Osteoblast (primary cell): Measurements from ENCODE around the gene SP2. TPM values are rescaled to one million over a fixed set of nuclear protein-coding genes. Genes with fewer than 3 reads are reported as not detected.

ENCODE experiments used
- DNase-seq: peaks from one replicate; pipeline ENCODE4 v3.0.0; 2011; ENCODE audit warnings: low spot score, mixed read lengths; ENCODE audit not compliant: insufficient read length; ENCODE audit errors: missing footprints
- H2AFZ ChIP-seq: 2 replicates; pipeline ENCODE4 v1.6.0; 2011; ENCODE audit warnings: mild to moderate bottlenecking, low read length
- H3K27ac ChIP-seq: 2 replicates; pipeline ENCODE4 v1.5.1; 2011; ENCODE audit warnings: mild to moderate bottlenecking, low read depth, low read length, moderate library complexity
- H3K27me3 ChIP-seq: 2 replicates; pipeline ENCODE4 v1.6.0; 2012; ENCODE audit warnings: mild to moderate bottlenecking, control low read depth, inconsistent platforms, low read length, moderate library complexity; ENCODE audit not compliant: insufficient read depth
- H3K36me3 ChIP-seq: 2 replicates; pipeline ENCODE4 v1.5.1; 2011; ENCODE audit warnings: mild to moderate bottlenecking, low read length, control low read depth, moderate library complexity; ENCODE audit not compliant: insufficient read depth
- H3K4me1 ChIP-seq: 2 replicates; pipeline ENCODE4 v1.5.1; 2011; ENCODE audit warnings: mild to moderate bottlenecking, low read length, control low read depth, moderate library complexity; ENCODE audit not compliant: insufficient read depth
- H3K4me2 ChIP-seq: 2 replicates; pipeline ENCODE4 v1.6.0; 2011; ENCODE audit warnings: mild to moderate bottlenecking, low read length; ENCODE audit not compliant: insufficient read depth
- H3K4me3 ChIP-seq: fragments of 200-600 bp; sonication (generic); 3 replicates; pipeline ENCODE4 v1.5.1; 2012; ENCODE audit warnings: mild to moderate bottlenecking, low read length, inconsistent platforms; ENCODE audit not compliant: insufficient read depth
- H3K79me2 ChIP-seq: 2 replicates; pipeline ENCODE4 v1.6.0; 2012; ENCODE audit warnings: mild to moderate bottlenecking, low read length, control low read depth, inconsistent platforms; ENCODE audit not compliant: insufficient read depth
- H3K9me3 ChIP-seq: 2 replicates; pipeline ENCODE4 v1.5.1; 2011; ENCODE audit warnings: low read depth, low read length, control low read depth
- H4K20me1 ChIP-seq: 2 replicates; pipeline ENCODE4 v1.6.0; 2012; ENCODE audit warnings: mild to moderate bottlenecking, low read length, control low read depth; ENCODE audit not compliant: insufficient read depth
- CTCF ChIP-seq: IDR thresholded peaks from 2 replicates; pipeline ENCODE4 v1.5.1; 2011; ENCODE audit warnings: mild to moderate bottlenecking, low read depth, low read length, moderate library complexity; ENCODE audit errors: extremely low read depth
- total RNA-seq: library from RNA; depleted of rRNA; stranded (reverse); fragments of >200 nt; gene quantifications from 2 replicates; pipeline ENCODE4 v1.2.3, GENCODE V29; 2012

SP2 gene
- total RNA-seq, 1 donor, result 2.5 TPM

GRCh38 chr17:47942568-47942967 lies 46.5 kb downstream of the SP2 start:
- Histone ChIP-seq H4K20me1 (no peaks in the 10 kb centered on the region), H3K27me3 (no peaks in the 10 kb centered on the region), H3K27ac (no peak overlapping the region), H3K4me1 (peaks cover 40% of the 10 kb centered on the region), H3K79me2 (peaks cover 18% of the 10 kb centered on the region), H3K4me2 (peak overlapping the region; percentile 96), H3K9me3 (no peaks in the 10 kb centered on the region), H2AFZ (no peak overlapping the region), H3K4me3 (peak overlapping the region; percentile 92), H3K36me3 (peaks cover 11% of the 10 kb centered on the region)
- no peak for DNase-seq
- TF ChIP-seq CTCF, result no peak

DNA sequence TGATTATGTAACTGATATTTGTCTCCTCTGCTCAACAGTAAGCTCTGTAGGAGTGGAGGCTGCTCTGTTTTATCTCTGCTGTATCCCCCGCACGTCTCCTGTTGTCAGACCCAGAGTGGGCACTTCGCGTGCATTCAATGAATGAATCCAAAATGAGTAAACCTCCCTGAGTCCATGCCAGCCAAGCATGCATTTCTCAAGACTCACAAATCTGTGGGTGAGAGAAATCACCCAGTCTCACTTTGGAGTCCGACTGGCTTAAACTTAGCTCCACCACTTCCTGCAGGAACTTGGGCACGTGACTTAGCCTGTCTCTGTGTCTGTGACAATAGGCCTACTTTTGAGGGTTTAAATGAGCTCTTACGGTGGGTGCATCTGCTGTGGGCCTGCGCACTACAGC lies 49.0 kb downstream of the SP2 start:
- Histone ChIP-seq H3K36me3 (peaks cover 14% of the 10 kb centered on the region), H3K4me2 (peak overlapping the region; percentile 5), H4K20me1 (no peaks in the 10 kb centered on the region), H3K4me3 (no peak overlapping the region), H3K27ac (peak overlapping the region; percentile 64), H3K79me2 (peaks cover 18% of the 10 kb centered on the region), H3K4me1 (peaks cover 56% of the 10 kb centered on the region), H2AFZ (no peak overlapping the region), H3K9me3 (no peaks in the 10 kb centered on the region), H3K27me3 (no peaks in the 10 kb centered on the region)
- TF ChIP-seq CTCF, result no peak
- DNase-seq, result no peak

DNA sequence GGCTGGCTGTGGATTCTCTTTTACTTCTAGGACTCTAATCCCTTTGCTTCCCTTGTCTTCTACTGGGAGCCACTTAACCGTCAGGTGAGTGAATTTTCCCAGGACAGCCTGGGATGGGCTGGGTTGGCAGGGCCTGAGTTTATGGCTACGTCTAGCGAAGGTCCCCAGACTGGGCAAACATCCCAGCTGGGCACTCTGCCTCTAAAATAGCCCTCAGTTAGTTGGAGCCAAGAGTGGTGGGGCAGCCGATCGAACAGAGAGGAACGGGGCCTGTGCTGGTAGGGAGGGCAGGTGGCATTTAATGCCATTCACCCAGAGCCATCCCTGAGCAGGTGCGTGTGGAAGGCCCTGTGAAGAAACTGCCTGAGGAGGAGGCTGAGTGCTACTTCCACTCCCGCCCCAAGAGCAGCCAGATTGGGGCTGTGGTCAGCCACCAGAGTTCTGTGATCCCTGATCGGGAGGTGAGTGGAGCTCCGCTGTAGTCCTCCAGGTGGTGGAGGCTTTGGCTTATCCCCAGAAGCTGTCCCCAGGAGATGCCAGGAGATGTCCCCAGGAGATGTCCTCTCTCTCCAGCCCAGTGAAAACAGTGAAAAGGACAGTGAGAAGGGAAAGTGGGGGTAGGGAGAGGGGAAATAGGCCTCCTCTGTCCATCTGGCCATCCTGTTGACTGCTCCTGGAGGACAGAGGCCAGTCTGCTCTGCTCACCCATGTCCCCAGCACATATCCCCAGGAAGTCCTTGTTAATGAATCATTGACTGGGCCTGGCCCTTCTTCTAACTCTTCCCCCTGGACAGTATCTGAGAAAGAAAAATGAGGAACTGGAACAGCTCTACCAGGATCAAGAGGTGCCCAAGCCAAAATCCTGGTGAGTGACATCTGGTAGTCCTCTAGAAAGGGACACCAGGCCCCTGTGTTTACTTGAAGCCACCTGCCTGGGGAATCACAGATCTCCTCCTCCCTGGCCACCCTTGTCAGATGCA lies 49.8 kb downstream of the SP2 start:
- Histone ChIP-seq H3K4me3 (no peak overlapping the region), H3K27me3 (no peaks in the 10 kb centered on the region), H2AFZ (no peak overlapping the region), H4K20me1 (no peaks in the 10 kb centered on the region), H3K4me1 (peaks cover 55% of the 10 kb centered on the region), H3K27ac (peak overlapping the region; percentile 64), H3K36me3 (peaks cover 20% of the 10 kb centered on the region), H3K79me2 (peaks cover 18% of the 10 kb centered on the region), H3K4me2 (peak overlapping the region; percentile 5), H3K9me3 (no peaks in the 10 kb centered on the region)
- DNase-seq, result no peak
- no peak for TF ChIP-seq CTCF

DNA sequence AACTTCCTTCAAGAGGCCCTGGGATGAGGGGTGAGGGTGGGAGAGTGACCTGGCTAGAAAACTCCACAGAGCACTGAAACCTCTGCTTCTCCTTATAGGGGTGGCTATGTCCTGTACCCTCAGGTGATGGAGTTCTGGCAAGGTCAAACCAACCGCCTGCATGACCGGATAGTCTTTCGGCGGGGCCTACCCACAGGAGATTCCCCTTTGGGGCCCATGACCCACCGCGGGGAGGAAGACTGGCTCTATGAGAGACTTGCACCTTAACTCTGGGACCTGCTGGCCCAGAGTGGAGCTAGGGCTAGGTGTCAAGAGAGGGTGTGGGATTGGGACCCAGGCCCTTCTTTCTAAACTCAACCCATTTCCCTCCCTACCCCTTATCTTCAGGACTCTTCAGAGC lies 50.5 kb downstream of the SP2 start:
- H3K79me2 ChIP-seq, result peaks cover 17% of the 10 kb centered on the region
- H2AFZ ChIP-seq, result no peak overlapping the region
- H3K36me3 ChIP-seq, result peaks cover 25% of the 10 kb centered on the region
- H3K4me3 ChIP-seq, result no peak overlapping the region
- no peak for TF ChIP-seq CTCF
- H3K27me3 ChIP-seq, result no peaks in the 10 kb centered on the region
- no peaks in the 10 kb centered on the region for H3K9me3 ChIP-seq
- DNase-seq, result no peak
- peak overlapping the region; percentile 64 for H3K27ac ChIP-seq
- peaks cover 52% of the 10 kb centered on the region for H3K4me1 ChIP-seq
- no peak overlapping the region for H3K4me2 ChIP-seq
- H4K20me1 ChIP-seq, result no peaks in the 10 kb centered on the region
